Measurements from ENCODE around the gene GLMP. TPM values are rescaled to one million over a fixed set of nuclear protein-coding genes. Genes with fewer than 3 reads are reported as not detected.

GLMP gene
- total and polyA plus RNA-seq, 2 of the 13 experiments (the other 11 are each of a cell fraction or from before 2014, with no cell fraction given), result 44.6 to 75.8 TPM

- TF ChIP-seq HOXA7 (CRISPR knock-in tag; IDR thresholded peaks at IDR 0.05), result no peak
- no peak for TF ChIP-seq ZNF33A (CRISPR knock-in tag; IDR thresholded peaks at IDR 0.05; ENCODE audit: borderline replicate concordance)
- TF ChIP-seq REPIN1 (CRISPR knock-in tag; IDR thresholded peaks at IDR 0.05; ENCODE audit: borderline replicate concordance, low read depth), result no peak
- peak; percentile 93 for TF ChIP-seq MXI1 (IDR thresholded peaks at IDR 0.05; ENCODE audit: borderline replicate concordance, low read depth, low read length)
- TF ChIP-seq PHF5A (CRISPR knock-in tag; IDR thresholded peaks at IDR 0.05; ENCODE audit: low read depth, unreplicated experiment), result no peak
- no peak for TF ChIP-seq ZFP82 (CRISPR knock-in tag; IDR thresholded peaks at IDR 0.05; ENCODE audit: borderline replicate concordance)
- TF ChIP-seq, protein P1, sequence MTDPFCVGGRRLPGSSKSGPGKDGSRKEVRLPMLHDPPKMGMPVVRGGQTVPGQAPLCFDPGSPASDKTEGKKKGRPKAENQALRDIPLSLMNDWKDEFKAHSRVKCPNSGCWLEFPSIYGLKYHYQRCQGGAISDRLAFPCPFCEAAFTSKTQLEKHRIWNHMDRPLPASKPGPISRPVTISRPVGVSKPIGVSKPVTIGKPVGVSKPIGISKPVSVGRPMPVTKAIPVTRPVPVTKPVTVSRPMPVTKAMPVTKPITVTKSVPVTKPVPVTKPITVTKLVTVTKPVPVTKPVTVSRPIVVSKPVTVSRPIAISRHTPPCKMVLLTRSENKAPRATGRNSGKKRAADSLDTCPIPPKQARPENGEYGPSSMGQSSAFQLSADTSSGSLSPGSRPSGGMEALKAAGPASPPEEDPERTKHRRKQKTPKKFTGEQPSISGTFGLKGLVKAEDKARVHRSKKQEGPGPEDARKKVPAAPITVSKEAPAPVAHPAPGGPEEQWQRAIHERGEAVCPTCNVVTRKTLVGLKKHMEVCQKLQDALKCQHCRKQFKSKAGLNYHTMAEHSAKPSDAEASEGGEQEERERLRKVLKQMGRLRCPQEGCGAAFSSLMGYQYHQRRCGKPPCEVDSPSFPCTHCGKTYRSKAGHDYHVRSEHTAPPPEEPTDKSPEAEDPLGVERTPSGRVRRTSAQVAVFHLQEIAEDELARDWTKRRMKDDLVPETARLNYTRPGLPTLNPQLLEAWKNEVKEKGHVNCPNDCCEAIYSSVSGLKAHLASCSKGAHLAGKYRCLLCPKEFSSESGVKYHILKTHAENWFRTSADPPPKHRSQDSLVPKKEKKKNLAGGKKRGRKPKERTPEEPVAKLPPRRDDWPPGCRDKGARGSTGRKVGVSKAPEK (CRISPR knock-in tag; IDR thresholded peaks at IDR 0.05; ENCODE audit: borderline replicate concordance), result no peak
- no peak for TF ChIP-seq MATR3 (CRISPR knock-in tag; IDR thresholded peaks at IDR 0.05)
- TF ChIP-seq BRF2 (CRISPR knock-in tag; IDR thresholded peaks at IDR 0.05), result no peak
- TF ChIP-seq MTA1 (CRISPR knock-in tag; IDR thresholded peaks at IDR 0.05; ENCODE audit: borderline replicate concordance), result no peak
- no peak for TF ChIP-seq SRF (IDR thresholded peaks at IDR 0.05; ENCODE audit: low read depth, low read length)
- no peak for TF ChIP-seq ATAD3A (CRISPR knock-in tag; IDR thresholded peaks at IDR 0.05)
- no peak for TF ChIP-seq TP53 (CRISPR knock-in tag; conservative IDR thresholded peaks at IDR 0.05)
- TF ChIP-seq, protein P2, sequence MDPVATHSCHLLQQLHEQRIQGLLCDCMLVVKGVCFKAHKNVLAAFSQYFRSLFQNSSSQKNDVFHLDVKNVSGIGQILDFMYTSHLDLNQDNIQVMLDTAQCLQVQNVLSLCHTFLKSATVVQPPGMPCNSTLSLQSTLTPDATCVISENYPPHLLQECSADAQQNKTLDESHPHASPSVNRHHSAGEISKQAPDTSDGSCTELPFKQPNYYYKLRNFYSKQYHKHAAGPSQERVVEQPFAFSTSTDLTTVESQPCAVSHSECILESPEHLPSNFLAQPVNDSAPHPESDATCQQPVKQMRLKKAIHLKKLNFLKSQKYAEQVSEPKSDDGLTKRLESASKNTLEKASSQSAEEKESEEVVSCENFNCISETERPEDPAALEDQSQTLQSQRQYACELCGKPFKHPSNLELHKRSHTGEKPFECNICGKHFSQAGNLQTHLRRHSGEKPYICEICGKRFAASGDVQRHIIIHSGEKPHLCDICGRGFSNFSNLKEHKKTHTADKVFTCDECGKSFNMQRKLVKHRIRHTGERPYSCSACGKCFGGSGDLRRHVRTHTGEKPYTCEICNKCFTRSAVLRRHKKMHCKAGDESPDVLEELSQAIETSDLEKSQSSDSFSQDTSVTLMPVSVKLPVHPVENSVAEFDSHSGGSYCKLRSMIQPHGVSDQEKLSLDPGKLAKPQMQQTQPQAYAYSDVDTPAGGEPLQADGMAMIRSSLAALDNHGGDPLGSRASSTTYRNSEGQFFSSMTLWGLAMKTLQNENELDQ (CRISPR knock-in tag; IDR thresholded peaks at IDR 0.05; ENCODE audit: borderline replicate concordance), result no peak
- TF ChIP-seq E2F1 (CRISPR knock-in tag; IDR thresholded peaks at IDR 0.05), result no peak
- TF ChIP-seq MXD4 (CRISPR knock-in tag; IDR thresholded peaks at IDR 0.05), result peak; percentile 66; the same call in 1 of the 2 replicates
- TF ChIP-seq TBX3 (IDR thresholded peaks at IDR 0.05; ENCODE audit: borderline replicate concordance), result no peak
- no peak for TF ChIP-seq ELF1 (CRISPR knock-in tag; IDR thresholded peaks at IDR 0.05)
- TF ChIP-seq MTA3 (CRISPR knock-in tag; IDR thresholded peaks at IDR 0.05), result no peak
- TF ChIP-seq BCL3 (CRISPR knock-in tag; IDR thresholded peaks at IDR 0.05), result no peak
- TF ChIP-seq KDM3A (CRISPR knock-in tag; IDR thresholded peaks at IDR 0.05; ENCODE audit: low read depth), result no peak
- no peak for TF ChIP-seq MIER2 (CRISPR knock-in tag; IDR thresholded peaks at IDR 0.05)
- TF ChIP-seq ARNT (IDR thresholded peaks at IDR 0.05), result no peak
Measured at GRCh38 chr1:156281281-156281680, 14.2 kb downstream of the GLMP start (continued).
